ENCODE measurements around the gene EXOC6B.

- TF ChIP-seq YY1 (IDR thresholded peaks at IDR 0.05; ENCODE audit: insufficient read depth, insufficient read length) (no peak), ZNF274 (IDR thresholded peaks at IDR 0.05; ENCODE audit: low read depth, low read length) (no peak)
Observed at GRCh38 chr2:72494392-72494791, 331.4 kb downstream of the EXOC6B start.

All from NT2/D1 (cell line).